GM10847 (cell line): ENCODE measurements around the gene TSPAN18.

Experiments used
- POLR2A ChIP-seq: IDR thresholded peaks from 2 replicates; pipeline ENCODE4 v1.6.1; 2011; ENCODE audit not compliant: insufficient read length; ENCODE audit errors: extremely low read depth

TSPAN18 gene

GRCh38 chr11:44909557-44909956, 182.8 kb downstream of the TSPAN18 start:
- no peak for TF ChIP-seq POLR2A

DNA sequence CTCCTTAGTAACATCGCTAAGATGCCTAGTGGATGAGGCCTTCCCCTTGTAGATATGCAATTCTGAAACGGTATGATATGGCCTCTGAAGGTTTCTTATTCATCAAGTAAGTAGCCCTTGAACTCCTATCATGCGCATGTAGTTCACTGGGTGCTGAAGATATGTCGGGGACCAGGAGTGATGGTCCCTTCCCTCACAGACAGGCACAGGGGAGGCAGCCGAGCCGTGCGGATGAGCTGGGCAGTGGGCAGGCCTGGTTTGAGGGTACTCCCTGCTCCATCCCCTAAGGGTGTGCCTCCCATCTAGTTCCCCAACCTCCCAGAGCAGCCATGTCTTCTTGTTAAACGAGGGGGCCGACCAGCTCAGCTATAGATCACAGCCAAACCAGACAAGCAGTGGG, 183.8 kb downstream of the TSPAN18 start:
- TF ChIP-seq POLR2A = no peak

GRCh38 chr11:44911029-44911814, 184.5 kb downstream of the TSPAN18 start:
- no peak for TF ChIP-seq POLR2A

GRCh38 chr11:44912270-44912987, 185.7 kb downstream of the TSPAN18 start:
- TF ChIP-seq POLR2A = no peak

DNA sequence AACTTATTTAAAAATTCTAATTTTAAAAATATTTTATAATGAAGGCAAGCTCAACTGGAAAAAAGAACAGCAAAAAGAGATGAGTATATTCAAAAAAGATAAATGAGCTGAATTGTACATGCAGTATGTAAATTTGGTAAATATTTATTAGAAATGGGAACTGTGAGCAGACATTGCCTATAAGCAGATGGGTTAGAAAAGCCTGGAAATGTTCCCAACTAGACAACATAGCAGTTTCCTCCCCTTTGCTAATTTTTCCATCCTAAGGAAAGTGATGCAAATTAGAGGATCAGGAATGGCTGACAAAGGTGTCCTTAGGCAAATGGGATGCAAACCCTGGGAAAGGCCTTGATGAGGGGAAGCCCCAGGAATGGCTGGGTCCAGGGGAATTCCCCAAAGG, 186.7 kb downstream of the TSPAN18 start:
- no peak for TF ChIP-seq POLR2A

GRCh38 chr11:44914105-44914504, 187.3 kb downstream of the TSPAN18 start:
- no peak for TF ChIP-seq POLR2A

DNA sequence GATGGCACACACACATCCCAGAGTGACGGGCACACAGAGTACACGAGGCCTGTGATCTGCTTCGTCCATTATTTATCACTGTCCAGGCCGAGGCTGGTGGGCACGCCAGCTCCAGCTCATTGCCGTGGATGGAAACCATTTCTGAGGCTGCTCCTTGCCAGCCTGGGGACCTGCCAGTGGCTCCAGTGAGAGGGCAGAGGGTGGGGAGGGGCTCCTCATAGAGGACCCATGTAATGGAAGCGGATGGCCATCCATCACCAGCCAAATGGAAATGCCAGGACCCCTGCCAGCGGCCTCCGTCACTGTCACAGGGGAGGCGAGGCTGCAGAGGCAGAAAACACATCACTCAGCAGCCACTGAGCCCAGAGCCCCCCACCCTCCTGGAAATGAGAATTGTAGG, 188.2 kb downstream of the TSPAN18 start:
- no peak for TF ChIP-seq POLR2A

DNA sequence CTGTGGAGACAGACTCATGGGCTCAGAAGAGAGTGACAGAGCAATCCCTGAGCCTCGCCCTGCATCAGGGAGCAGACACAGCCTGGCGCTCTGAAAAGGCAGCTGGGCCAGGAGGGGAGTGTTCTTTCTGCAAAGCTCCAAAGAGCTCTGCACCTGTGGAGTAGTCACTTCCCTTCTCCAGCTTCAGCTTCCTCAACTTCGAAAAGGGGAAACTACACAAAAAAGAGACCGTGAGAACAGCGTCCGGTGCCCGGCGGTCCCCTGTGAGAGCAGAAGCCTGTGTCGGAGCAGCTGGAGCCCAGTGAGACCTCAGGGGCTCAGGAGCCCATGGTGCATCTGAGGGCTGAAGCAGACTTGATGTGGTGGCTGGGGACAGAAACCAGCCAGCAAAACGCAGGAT, 188.9 kb downstream of the TSPAN18 start:
- TF ChIP-seq POLR2A = no peak

GRCh38 chr11:44916331-44916730, 189.6 kb downstream of the TSPAN18 start:
- no peak for TF ChIP-seq POLR2A

- no peak for TF ChIP-seq POLR2A
Measured at GRCh38 chr11:44916801-44917385, 190.1 kb downstream of the TSPAN18 start.

- no peak for TF ChIP-seq POLR2A
Measured at GRCh38 chr11:44917741-44918140, 191.0 kb downstream of the TSPAN18 start.

DNA sequence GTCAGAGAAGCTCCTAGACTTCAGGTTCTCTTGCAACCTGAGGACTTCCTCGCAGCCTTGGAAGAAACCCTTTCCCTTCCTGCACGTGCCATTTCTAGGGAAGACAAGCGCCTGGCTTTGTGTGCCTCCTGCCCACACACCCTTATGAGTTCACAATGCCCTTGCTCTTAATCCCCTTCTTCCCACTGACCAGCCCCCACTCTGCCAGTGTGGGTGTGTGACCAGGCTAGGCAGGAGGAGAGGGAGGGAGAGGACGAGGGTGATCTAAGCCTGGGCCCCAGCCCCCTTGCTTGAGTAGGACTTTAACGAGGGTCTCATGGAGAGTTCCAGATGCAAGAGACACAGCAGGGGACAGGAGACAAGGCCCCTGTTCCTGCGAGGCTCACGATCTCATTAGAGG, 193.7 kb downstream of the TSPAN18 start:
- no peak for TF ChIP-seq POLR2A

DNA sequence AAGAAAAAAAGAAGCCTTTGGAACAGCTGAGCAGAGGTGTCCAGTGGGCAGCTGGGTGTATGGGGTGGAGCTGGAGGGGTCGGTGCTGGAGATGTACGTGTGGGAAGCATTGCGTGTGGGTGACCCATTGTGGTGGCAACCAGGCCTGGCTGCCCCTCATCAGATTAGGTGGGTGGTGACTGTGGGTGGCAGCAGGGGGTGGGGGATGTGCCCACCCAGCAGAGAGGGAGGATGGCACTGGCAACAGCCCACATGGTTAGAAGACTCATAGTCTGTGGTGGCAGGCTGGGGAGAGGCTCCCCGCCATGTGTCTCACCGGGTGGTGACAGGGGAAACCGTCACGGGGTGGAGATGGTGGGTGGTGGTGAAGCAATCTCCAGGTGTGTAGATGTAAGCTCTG, 196.4 kb downstream of the TSPAN18 start:
- no peak for TF ChIP-seq POLR2A

DNA sequence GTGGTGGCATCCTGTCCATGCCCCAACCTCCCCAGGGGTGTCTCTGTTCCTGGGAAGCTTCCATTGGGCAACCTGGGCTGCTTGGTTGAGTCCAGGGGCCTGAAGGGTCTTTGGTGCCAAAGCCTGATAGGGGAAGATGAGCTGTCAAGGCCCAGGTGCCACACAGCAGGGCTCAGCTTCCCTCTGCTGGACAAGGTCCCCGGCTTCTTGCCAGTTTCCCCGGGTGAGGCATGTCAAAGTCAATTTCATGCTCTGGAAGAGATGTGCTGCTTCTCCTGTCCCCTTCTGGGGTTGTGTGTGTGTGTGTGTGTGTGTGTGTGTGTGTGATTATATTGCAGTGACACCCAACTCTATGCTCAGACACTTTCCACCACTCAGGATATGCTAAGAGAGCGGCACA, 197.0 kb downstream of the TSPAN18 start:
- no peak for TF ChIP-seq POLR2A

GRCh38 chr11:44926036-44926435, 199.3 kb downstream of the TSPAN18 start:
- no peak for TF ChIP-seq POLR2A

DNA sequence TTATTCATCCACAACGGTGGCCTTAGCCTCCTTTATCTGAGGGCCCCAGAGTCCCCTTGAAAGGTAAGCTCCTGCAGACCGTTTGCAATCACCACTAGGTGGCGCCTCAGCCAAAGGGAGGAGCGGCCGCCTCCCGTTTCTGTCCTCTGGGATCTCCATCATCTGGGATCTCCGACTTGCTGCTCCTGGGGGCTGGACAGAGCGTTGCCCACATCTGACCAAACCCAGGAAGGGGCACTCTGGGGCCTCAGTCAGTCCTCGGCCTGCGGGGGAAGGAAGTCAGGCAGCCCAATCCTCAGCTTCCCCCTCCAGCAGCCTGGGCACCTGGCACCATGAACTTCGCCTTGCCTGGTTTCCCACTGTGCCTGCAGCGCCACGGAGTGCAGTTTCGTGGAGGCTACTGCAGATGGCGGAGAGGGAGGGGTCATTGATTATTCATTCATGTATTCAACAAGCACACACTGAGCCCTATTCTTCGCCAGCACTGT, 200.5 kb downstream of the TSPAN18 start:
- no peak for TF ChIP-seq POLR2A
